Measurements from ENCODE around the gene FASTK. TPM values are rescaled to one million over a fixed set of nuclear protein-coding genes. Genes with fewer than 3 reads are reported as not detected.

Gene FASTK
- total RNA-seq, 4 donors from 2014 or later, result 121 to 241 (median 144) TPM

DNA sequence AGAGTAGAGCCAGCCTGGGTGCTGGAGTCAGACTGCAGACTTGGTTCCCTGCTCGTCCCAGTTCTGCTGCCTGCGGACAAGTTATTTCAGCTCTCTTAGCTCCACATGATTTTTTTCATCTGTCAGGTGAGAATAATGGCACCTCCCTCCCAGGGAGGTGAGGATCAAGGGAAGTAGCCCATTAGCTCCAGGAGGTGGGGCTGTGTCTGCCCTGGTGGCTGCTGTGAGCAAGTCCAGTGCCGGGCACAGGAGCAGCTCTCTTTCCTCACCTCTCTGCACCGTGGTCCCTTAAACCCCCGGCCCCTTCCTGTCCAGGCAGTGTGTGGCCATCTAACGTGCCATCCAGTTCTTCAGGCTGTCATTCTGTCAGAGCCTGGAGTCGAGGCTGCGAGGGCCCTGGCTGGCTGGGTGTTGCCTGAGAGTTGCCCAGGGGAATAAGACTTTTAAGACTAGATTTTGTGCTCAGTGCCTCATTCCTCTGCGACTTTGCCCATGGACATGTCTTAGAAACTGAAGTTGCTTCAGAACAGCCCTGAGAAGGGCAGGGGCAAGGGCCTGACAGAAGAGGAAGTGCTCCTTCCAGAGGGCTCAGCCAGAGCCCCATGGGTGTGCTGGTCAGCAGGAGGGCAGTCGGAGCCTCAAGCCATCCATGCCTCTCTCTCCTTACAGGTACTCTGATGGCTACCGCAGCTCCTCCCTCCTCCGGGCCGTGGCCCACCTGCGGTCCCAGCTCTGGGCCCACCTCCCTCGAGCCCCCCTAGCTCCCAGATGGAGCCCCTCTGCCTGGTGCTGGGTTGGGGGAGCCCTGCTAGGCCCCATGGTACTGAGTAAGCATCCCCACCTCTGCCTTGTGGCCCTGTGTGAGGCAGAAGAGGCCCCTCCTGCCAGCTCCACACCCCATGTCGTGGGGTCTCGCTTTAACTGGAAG is 47.4 kb downstream of the FASTK start:
- intact Hi-C loops (cut with DNase I; ENCODE audit: low total_unique reads) (no loop called here), in situ Hi-C loops (cut with MboI; ENCODE audit: low pct_ligation_motif_present in 1 of 4, low pct_unique_long_range_greater_than_20kb in 1 of 4, low sequenced_read_pairs in 3 of 4) (loop anchor here in 1 of 4 donors (10.0 kb wide), 1 partner anchor 72 kb away; no protein-coding TSS in a partner anchor)
- H3K4me1 ChIP-seq, result peaks cover 0 to 13% (median 8%) of the 10 kb centered on the region in 4 donors
- no peak for DNase-seq
- no peak overlapping the region for H3K4me3 ChIP-seq
- H3K9me3 ChIP-seq, result no peaks in the 10 kb centered on the region
- H3K27me3 ChIP-seq, result no peaks in the 10 kb centered on the region
- 40 to 92% methylated on average over 1 to 15 of the region's 17 CpGs for WGBS, 2 donors (ENCODE audit: low coverage in 1 of 2)
- peaks cover 0 to 5% (median 2%) of the 10 kb centered on the region in 4 donors for H3K36me3 ChIP-seq
- no peak overlapping the region for H3K27ac ChIP-seq
- TF ChIP-seq POLR2A (IDR thresholded peaks at IDR 0.05), result no peak

GRCh38 chr7:151031011-151031410 is 49.6 kb downstream of the FASTK start:
- TF ChIP-seq CTCF (IDR thresholded peaks at IDR 0.05), result no peak
- TF ChIP-seq EP300 (IDR thresholded peaks at IDR 0.05; ENCODE audit: low read depth), result no peak
- no peak for TF ChIP-seq POLR2AphosphoS5 (IDR thresholded peaks at IDR 0.05)
- no peak for TF ChIP-seq POLR2A (IDR thresholded peaks at IDR 0.05)
- intact Hi-C loops (cut with DNase I; ENCODE audit: low total_unique reads) (no loop called here), in situ Hi-C loops (cut with MboI; ENCODE audit: low pct_ligation_motif_present in 1 of 4, low pct_unique_long_range_greater_than_20kb in 1 of 4, low sequenced_read_pairs in 3 of 4) (loop anchor here in 1 of 4 donors (10.0 kb wide), 1 partner anchor 74 kb away; no protein-coding TSS in a partner anchor)
- 82 to 84% methylated on average over 4 of the region's 4 CpGs for WGBS, 2 donors (ENCODE audit: low coverage in 1 of 2)
- no peak for DNase-seq
- H3K36me3 ChIP-seq, result peaks cover 0 to 4% (median 0%) of the 10 kb centered on the region in 4 donors
- H3K9me3 ChIP-seq, result no peaks in the 10 kb centered on the region
- peaks cover 0 to 19% (median 13%) of the 10 kb centered on the region in 4 donors for H3K4me1 ChIP-seq
- no peak overlapping the region for H3K27ac ChIP-seq
- H3K4me3 ChIP-seq, result no peak overlapping the region
- H3K27me3 ChIP-seq, result no peaks in the 10 kb centered on the region

GRCh38 chr7:151028948-151029501 is 51.6 kb downstream of the FASTK start:
- H3K27me3 ChIP-seq, result no peaks in the 10 kb centered on the region
- no peak for DNase-seq
- peak overlapping the region; percentile 53 to 86 (median 74) for H3K4me3 ChIP-seq
- 62 to 66% methylated on average over 10 to 17 of the region's 17 CpGs for WGBS, 2 donors (ENCODE audit: low coverage in 1 of 2)
- peak overlapping the region; percentile 76 to 93 (median 88) for H3K27ac ChIP-seq
- intact Hi-C loops (cut with DNase I; ENCODE audit: low total_unique reads), result no loop called here
- H3K9me3 ChIP-seq, result no peaks in the 10 kb centered on the region
- no peaks in the 10 kb centered on the region for H3K36me3 ChIP-seq
- in situ Hi-C loops (cut with MboI; ENCODE audit: low pct_ligation_motif_present in 1 of 4, low pct_unique_long_range_greater_than_20kb in 1 of 4, low sequenced_read_pairs in 3 of 4), result no loop called here
- TF ChIP-seq POLR2A (IDR thresholded peaks at IDR 0.05) (no peak), CTCF (IDR thresholded peaks at IDR 0.05) (peak in 1 of 5 experiments; percentile 8)
- peaks cover 0 to 19% (median 13%) of the 10 kb centered on the region in 4 donors for H3K4me1 ChIP-seq

DNA sequence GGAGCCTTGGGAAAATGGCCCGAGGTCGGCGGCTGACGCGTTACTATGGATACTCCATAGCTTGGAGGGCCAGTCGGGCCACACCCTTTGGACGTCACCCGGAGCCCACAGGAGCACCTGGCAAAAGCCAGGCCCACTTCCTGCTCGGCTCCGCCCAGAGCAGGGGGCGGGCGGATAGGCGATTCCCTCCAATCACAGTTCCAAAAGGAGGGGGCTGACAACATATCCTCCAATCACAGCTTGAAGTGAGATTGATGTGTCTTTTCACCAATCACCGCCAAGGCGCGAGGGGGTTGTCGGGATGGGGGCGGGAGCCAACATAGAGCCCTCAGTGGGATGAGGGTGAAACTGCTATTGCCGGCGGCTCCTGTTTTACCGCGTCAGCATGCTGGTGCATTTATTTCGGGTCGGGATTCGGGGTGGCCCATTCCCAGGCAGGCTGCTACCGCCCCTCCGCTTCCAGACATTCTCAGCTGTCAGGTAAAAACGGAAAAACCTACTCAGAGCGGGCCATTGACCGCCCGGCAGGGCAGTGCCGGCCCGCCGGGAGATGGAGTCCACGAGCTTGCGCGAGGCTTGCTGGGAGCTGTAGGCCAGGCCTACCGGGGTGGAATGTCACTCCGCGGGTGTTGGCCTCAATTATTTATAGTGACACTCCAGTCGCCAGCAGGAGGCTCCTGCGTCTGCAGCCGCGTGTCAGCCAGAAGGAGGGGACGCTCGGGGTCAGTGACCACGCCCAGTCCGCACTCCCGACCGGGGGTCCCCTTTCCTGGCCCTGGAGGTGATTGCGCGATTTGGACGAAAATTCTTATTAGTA is 52.3 kb downstream of the FASTK start, which contains the start of gene ABCB8:
ABCB8 (plus strand) TSS at position 320 of the 817 bp plus-strand sequence; CDS start at position 386, 66 bp downstream.
- 0 to 1% methylated on average over 2 to 50 of the region's 53 CpGs for WGBS, 2 donors (ENCODE audit: low coverage in 1 of 2)
- in situ Hi-C loops (cut with MboI; ENCODE audit: low pct_ligation_motif_present in 1 of 4, low pct_unique_long_range_greater_than_20kb in 1 of 4, low sequenced_read_pairs in 3 of 4) (no loop called here), intact Hi-C loops (cut with DNase I; ENCODE audit: low total_unique reads) (no loop called here)
- peak; percentile 99 for DNase-seq
- Histone ChIP-seq H3K36me3 (no peaks in the 10 kb centered on the region), H3K4me3 (peak within 1 kb of the TSS; percentile 53 to 86 (median 74)), H3K9me3 (no peaks in the 10 kb centered on the region), H3K4me1 (peaks cover 0 to 19% (median 13%) of the 10 kb centered on the region in 4 donors), H3K27ac (peak within 1 kb of the TSS; percentile 76 to 93 (median 88)), H3K27me3 (no peaks in the 10 kb centered on the region)
- TF ChIP-seq POLR2A (IDR thresholded peaks at IDR 0.05) (peak; percentile 65), POLR2AphosphoS5 (IDR thresholded peaks at IDR 0.05) (peak; percentile 28 to 70 (median 39)), CTCF (IDR thresholded peaks at IDR 0.05) (peak; percentile 43 to 84 (median 56)), EP300 (IDR thresholded peaks at IDR 0.05; ENCODE audit: low read depth) (no peak)
